Islet precursor cell (in vitro differentiated cells): ENCODE measurements around the gene CTU2.
A peak's percentile ranks its signal among the peaks of the same experiment; 100 is the strongest.

Experiments
- DNase-seq: peaks from one replicate; pipeline ENCODE4 v3.0.0-alpha.2; 2018

Gene CTU2

GRCh38 chr16:88764080-88764479 is 57.8 kb downstream of the CTU2 start:
- DNase-seq: no peak

GRCh38 chr16:88764913-88765349 is 58.6 kb downstream of the CTU2 start:
- peak; percentile 99 for DNase-seq
